HG03095 (cell line): ENCODE measurements around the gene MET.

Experiments used
- ATAC-seq: cut with Tn5 transposase; IDR thresholded peaks from one replicate; pipeline ENCODE4 v1.9.1; 2021; ENCODE audit warnings: moderate library complexity; ENCODE audit not compliant: unreplicated experiment

Gene MET

DNA sequence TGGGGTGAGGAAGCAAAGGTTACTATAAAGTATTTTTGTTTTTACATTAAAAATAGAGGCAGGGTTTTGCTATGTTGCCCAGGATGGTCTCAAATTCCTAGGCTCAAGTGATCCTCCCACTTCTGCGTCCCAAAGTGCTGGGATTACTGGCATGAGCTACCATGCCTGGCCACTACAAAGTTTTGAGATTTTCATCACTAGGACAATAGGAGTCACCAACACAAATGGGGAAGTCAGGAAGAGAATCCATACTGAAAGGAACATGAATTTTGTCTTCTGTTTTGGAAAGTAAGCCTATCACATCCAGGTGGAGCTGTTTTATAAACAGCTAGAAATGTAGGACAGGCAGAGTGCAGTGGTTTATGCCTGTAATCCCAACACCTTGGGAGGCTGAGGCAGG is 170.4 kb downstream of the MET start:
- no peak for ATAC-seq

DNA sequence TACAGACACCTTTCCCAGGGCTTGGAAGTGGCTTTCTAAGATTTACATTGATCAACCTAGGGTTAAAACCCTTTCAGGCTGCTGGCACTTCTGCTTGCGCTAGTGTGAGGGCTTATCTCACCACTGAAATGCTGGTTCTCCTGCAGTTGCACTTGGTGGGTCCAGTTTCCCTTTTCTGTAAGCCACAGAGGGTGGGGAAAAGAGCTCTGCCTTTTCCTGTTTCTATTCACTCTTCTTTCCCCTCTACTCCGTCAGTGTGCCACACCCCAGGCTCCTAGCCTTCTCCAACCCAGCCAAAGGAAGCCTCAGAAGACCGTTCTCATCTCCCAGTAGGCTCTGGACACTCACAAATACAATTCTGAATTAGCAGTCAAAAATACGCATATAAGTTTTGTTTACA is 171.4 kb downstream of the MET start:
- no peak for ATAC-seq
